ENCODE data around the gene MAPK9.

Gene MAPK9

GRCh38 chr5:180313677-180314505 lies 22.0 kb upstream of the MAPK9 start:
- DNase-seq (ENCODE audit: insufficient read length, low spot score) (no peak), FAIRE-seq (no peak)
- no peak for TF ChIP-seq SPI1 (IDR thresholded peaks at IDR 0.05; ENCODE audit: low read depth, low read length)
- TF ChIP-seq PAX5 (IDR thresholded peaks at IDR 0.05; ENCODE audit: insufficient read depth, low read length, severe bottlenecking), result no peak
- TF ChIP-seq POU2F2 (IDR thresholded peaks at IDR 0.05; ENCODE audit: low read depth, low read length), result no peak
- no peak for TF ChIP-seq POLR2A (IDR thresholded peaks at IDR 0.05; ENCODE audit: low read depth, low read length)
- no peak for TF ChIP-seq POLR2AphosphoS5 (IDR thresholded peaks at IDR 0.05; ENCODE audit: low read depth, low read length)
- TF ChIP-seq TAF1 (IDR thresholded peaks at IDR 0.05; ENCODE audit: low read depth, low read length), result no peak

DNA sequence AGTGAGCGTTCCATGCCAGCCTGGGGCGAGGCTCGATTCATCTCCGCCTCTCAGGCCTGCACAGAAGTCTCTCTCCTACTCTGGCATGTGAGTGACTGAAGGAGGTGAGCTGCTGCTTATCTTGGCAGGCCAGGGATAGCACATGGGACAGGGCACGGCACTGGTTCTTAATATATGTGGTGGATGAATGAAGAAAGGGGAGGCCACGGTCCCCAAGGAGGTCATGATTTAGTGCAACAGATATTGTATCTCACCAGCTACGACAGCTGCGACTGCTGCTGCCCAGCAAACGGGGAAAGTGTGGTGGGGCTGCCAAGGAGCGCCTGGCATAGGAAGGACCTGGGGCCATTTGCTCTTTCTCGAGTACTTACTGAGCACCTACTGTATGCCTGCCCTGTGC lies 19.3 kb upstream of the MAPK9 start:
- FAIRE-seq, result no peak
- TF ChIP-seq POLR2A (IDR thresholded peaks at IDR 0.05; ENCODE audit: low read depth, low read length), result no peak
- no peak for TF ChIP-seq POU2F2 (IDR thresholded peaks at IDR 0.05; ENCODE audit: low read depth, low read length)
- TF ChIP-seq PAX5 (IDR thresholded peaks at IDR 0.05; ENCODE audit: insufficient read depth, low read length, severe bottlenecking), result no peak
- TF ChIP-seq POLR2AphosphoS5 (IDR thresholded peaks at IDR 0.05; ENCODE audit: low read depth, low read length), result no peak
- TF ChIP-seq TAF1 (IDR thresholded peaks at IDR 0.05; ENCODE audit: low read depth, low read length), result no peak
- TF ChIP-seq SPI1 (IDR thresholded peaks at IDR 0.05; ENCODE audit: low read depth, low read length), result no peak
- DNase-seq (ENCODE audit: insufficient read length, low spot score), result no peak

DNA sequence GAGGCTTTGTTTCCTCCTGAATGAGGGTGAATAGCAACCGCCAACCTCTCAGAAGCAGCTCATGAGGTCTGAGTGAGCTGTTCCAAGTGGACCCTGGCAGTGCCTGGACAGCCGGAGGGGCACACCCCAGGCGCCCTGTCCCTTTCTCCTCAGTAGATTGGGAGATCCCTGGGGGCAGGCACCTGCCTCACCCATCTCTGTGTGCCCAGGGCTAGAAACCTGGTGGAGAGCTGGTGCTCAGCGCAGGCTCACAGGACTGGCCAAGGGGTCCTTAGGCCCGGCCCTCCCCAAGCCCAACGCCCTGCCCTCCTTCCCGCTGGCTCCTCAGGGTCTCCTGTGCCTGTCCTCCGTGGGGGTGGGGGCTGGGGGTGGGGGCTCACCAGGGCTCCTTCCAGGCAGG lies 14.9 kb upstream of the MAPK9 start:
- no peak for FAIRE-seq

GRCh38 chr5:180305481-180305880 lies 13.6 kb upstream of the MAPK9 start:
- TF ChIP-seq POU2F2 (IDR thresholded peaks at IDR 0.05; ENCODE audit: low read depth, low read length) (no peak), POLR2A (IDR thresholded peaks at IDR 0.05; ENCODE audit: low read depth, low read length) (no peak), PAX5 (IDR thresholded peaks at IDR 0.05; ENCODE audit: insufficient read depth, low read length, severe bottlenecking) (no peak), SPI1 (IDR thresholded peaks at IDR 0.05; ENCODE audit: low read depth, low read length) (no peak), TAF1 (IDR thresholded peaks at IDR 0.05; ENCODE audit: low read depth, low read length) (no peak), POLR2AphosphoS5 (IDR thresholded peaks at IDR 0.05; ENCODE audit: low read depth, low read length) (no peak)
- DNase-seq (ENCODE audit: insufficient read length, low spot score) (no peak), FAIRE-seq (no peak)

More for the DNA sequence above, 14.9 kb upstream of the MAPK9 start:
- no peak for TF ChIP-seq POLR2AphosphoS5 (IDR thresholded peaks at IDR 0.05; ENCODE audit: low read depth, low read length)
- TF ChIP-seq SPI1 (IDR thresholded peaks at IDR 0.05; ENCODE audit: low read depth, low read length), result no peak
- no peak for DNase-seq (ENCODE audit: insufficient read length, low spot score)

DNA sequence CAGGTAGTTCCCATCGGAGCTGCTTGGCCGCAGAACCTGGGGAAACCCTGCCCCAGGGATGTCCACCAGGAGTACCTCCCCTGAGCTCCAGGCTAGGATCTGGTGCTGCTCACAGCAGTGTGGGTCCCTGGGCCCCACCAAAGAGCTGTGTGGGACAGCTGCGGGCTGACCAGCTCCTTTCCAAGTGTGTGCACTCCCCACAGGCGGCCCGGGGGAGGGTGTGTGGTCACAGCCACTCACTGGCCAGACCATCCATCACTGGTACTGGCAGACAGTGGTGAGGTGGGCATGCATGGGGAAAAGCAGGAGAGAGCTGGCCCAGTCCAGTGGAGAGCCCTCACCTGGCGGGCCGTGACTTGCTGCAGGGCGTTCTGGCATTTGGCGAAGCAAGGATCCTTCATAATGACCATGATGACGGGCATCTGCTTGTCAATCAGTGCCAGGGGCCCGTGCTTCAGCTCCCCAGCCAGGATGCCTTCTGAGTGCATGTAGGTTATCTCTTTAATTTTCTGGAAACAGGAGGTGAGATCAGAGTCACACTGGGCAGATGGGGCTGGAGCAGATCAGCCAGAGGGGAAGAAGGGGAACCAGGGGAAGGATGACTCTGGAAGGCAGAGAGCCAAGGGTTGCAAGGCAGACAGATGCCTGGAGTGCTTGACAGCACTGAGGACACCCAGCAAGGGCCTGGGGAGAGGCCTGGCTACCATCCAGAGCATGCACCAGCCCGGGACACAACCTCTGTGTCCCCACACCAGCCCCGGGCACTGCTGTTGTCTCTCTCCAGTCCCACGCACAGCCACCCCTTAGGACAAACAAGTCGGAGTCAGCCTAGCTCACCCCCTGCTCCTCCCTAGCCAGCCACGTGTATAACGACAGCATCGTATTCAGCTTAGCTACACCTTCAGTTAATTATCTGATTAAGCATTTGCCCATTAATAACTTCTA lies 12.8 kb upstream of the MAPK9 start:
- TF ChIP-seq POLR2A (IDR thresholded peaks at IDR 0.05; ENCODE audit: low read depth, low read length), result no peak
- TF ChIP-seq SPI1 (IDR thresholded peaks at IDR 0.05; ENCODE audit: low read depth, low read length), result no peak
- no peak for TF ChIP-seq POU2F2 (IDR thresholded peaks at IDR 0.05; ENCODE audit: low read depth, low read length)
- no peak for TF ChIP-seq POLR2AphosphoS5 (IDR thresholded peaks at IDR 0.05; ENCODE audit: low read depth, low read length)
- TF ChIP-seq TAF1 (IDR thresholded peaks at IDR 0.05; ENCODE audit: low read depth, low read length), result no peak
- FAIRE-seq, result no peak
- DNase-seq (ENCODE audit: insufficient read length, low spot score), result no peak

GRCh38 chr5:180304016-180304292 lies 12.1 kb upstream of the MAPK9 start:
- FAIRE-seq (no peak), DNase-seq (ENCODE audit: insufficient read length, low spot score) (no peak)
- TF ChIP-seq TAF1 (IDR thresholded peaks at IDR 0.05; ENCODE audit: low read depth, low read length) (no peak), POU2F2 (IDR thresholded peaks at IDR 0.05; ENCODE audit: low read depth, low read length) (no peak), PAX5 (IDR thresholded peaks at IDR 0.05; ENCODE audit: insufficient read depth, low read length, severe bottlenecking) (no peak), POLR2AphosphoS5 (IDR thresholded peaks at IDR 0.05; ENCODE audit: low read depth, low read length) (no peak), POLR2A (IDR thresholded peaks at IDR 0.05; ENCODE audit: low read depth, low read length) (no peak), SPI1 (IDR thresholded peaks at IDR 0.05; ENCODE audit: low read depth, low read length) (no peak)

GRCh38 chr5:180303226-180304015 lies 11.5 kb upstream of the MAPK9 start:
- TF ChIP-seq PAX5 (IDR thresholded peaks at IDR 0.05; ENCODE audit: insufficient read depth, low read length, severe bottlenecking) (no peak), POLR2A (IDR thresholded peaks at IDR 0.05; ENCODE audit: low read depth, low read length) (no peak), TAF1 (IDR thresholded peaks at IDR 0.05; ENCODE audit: low read depth, low read length) (no peak), SPI1 (IDR thresholded peaks at IDR 0.05; ENCODE audit: low read depth, low read length) (no peak), POU2F2 (IDR thresholded peaks at IDR 0.05; ENCODE audit: low read depth, low read length) (no peak), POLR2AphosphoS5 (IDR thresholded peaks at IDR 0.05; ENCODE audit: low read depth, low read length) (no peak)
- no peak for DNase-seq (ENCODE audit: insufficient read length, low spot score)
- FAIRE-seq, result no peak

DNA sequence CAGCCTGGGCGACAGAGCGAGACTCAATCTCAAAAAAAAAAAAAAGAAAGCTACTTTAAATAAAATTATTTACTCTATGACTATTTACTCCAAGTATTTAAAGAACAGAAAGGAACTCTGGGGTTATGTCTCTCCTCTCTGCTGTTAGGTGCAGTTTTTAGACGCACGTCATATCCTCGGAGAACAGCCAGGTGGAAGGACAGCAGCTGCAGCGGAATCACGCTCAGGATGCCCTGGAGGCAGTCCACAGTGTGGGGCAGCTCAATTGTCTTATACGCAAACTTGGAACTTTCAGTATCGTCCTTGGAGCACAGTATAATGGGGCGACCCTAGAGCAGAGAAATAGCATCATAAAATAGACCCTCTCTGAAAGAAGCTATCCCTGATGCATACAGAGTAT lies 10.4 kb upstream of the MAPK9 start:
- TF ChIP-seq POU2F2 (IDR thresholded peaks at IDR 0.05; ENCODE audit: low read depth, low read length) (no peak), TAF1 (IDR thresholded peaks at IDR 0.05; ENCODE audit: low read depth, low read length) (no peak), PAX5 (IDR thresholded peaks at IDR 0.05; ENCODE audit: insufficient read depth, low read length, severe bottlenecking) (no peak), SPI1 (IDR thresholded peaks at IDR 0.05; ENCODE audit: low read depth, low read length) (no peak), POLR2AphosphoS5 (IDR thresholded peaks at IDR 0.05; ENCODE audit: low read depth, low read length) (no peak), POLR2A (IDR thresholded peaks at IDR 0.05; ENCODE audit: low read depth, low read length) (no peak)
- DNase-seq (ENCODE audit: insufficient read length, low spot score) (no peak), FAIRE-seq (no peak)

GRCh38 chr5:180301253-180301652 lies 9.4 kb upstream of the MAPK9 start:
- no peak for DNase-seq (ENCODE audit: insufficient read length, low spot score)
- TF ChIP-seq TAF1 (IDR thresholded peaks at IDR 0.05; ENCODE audit: low read depth, low read length) (no peak), PAX5 (IDR thresholded peaks at IDR 0.05; ENCODE audit: insufficient read depth, low read length, severe bottlenecking) (no peak), POLR2AphosphoS5 (IDR thresholded peaks at IDR 0.05; ENCODE audit: low read depth, low read length) (no peak)
- FAIRE-seq, result no peak

Measured in GM12891 (cell line).